H1 (cell line): ENCODE results near the gene CCER1. TPM values are rescaled to one million over a fixed set of nuclear protein-coding genes. Genes with fewer than 3 reads are reported as not detected.

ENCODE experiments used
- CTBP2 ChIP-seq: IDR thresholded peaks from 2 replicates; pipeline ENCODE4 v1.7.0; 2011; ENCODE audit warnings: borderline replicate concordance, mild to moderate bottlenecking, moderate library complexity, mixed read lengths, low read length; ENCODE audit not compliant: insufficient read depth, insufficient read length
- RFX5 ChIP-seq: IDR thresholded peaks from 2 replicates; pipeline ENCODE4 v1.6.1; 2011; ENCODE audit warnings: low read depth, low read length, improper control_type of control experiment, borderline replicate concordance
- SIN3A ChIP-seq, 2 experiments: IDR thresholded peaks in 1 of 2; conservative IDR thresholded peaks in 1 of 2; 2 replicates each; pipeline ENCODE4 v1.6.1; 2011 to 2012; ENCODE audit warnings: low read length in 2 of 2, improper control_type of control experiment in 1 of 2, low read depth in 1 of 2, mild to moderate bottlenecking in 1 of 2
- SUZ12 ChIP-seq: fragments of 200-600 bp; sonication (generic); IDR thresholded peaks from 2 replicates; pipeline ENCODE4 v1.6.1; 2012; ENCODE audit warnings: mild to moderate bottlenecking, inconsistent platforms, low read length, moderate library complexity, mixed read lengths
- polyA plus RNA-seq, 7 experiments: library from polyadenylated mRNA; depleted of rRNA in 3 of 7; stranded (reverse) in 5 of 7; unstranded in 2 of 7; fragments of >200 nt in 5 of 7; fragments of 200-250 nt in 2 of 7; gene quantifications; 1 replicate in 5 of 7; 2 replicates in 1 of 7; 4 replicates in 1 of 7; pipeline versions ENCODE4 v1.2.1 to v1.2.3, GENCODE V29; 2011 to 2013; ENCODE audit warnings: missing spikeins in 2 of 7, mixed read lengths in 2 of 7
- total RNA-seq: library from RNA; stranded (reverse); fragmentation: NEBNext Ultra II Directional; extraction: Animal tissue kit (Norgen Biotek cat#: 25700); gene quantifications from 2 replicates; pipeline ENCODE4 v1.2.1, GENCODE V29; 2021
- TF ChIP-seq, protein P1 (sequence below): IDR thresholded peaks from 2 replicates; pipeline ENCODE4 v1.6.1; 2011; ENCODE audit warnings: low read length, improper control_type of control experiment

CCER1 gene
- total and polyA plus RNA-seq, 2 of the 8 experiments (the other 6 are each of a cell fraction or from before 2014, with no cell fraction given): not detected

DNA sequence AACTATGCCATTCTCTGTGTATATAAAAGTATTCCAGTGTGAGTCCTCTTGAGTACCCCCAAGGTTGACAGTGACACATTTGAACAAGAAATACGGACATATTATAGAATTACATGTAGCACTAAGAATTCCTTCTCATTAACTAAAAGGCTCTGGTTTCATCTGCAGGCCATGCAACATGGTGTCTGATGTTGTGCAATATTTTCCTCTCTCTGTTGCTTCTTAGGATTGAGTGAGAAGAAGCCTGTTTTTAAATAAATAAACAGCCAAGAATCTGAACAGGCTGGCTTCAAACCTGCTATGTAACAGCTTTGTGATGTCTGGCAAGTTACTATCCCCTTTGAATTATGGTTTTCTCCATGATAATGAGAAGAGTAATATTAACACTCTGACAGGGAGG lies 22.2 kb upstream of the CCER1 start (continued):
- TF ChIP-seq SIN3A (conservative IDR thresholded peaks at IDR 0.05 in 1 of 2, IDR thresholded peaks at IDR 0.05 in 1 of 2; ENCODE audit: low read depth in 1 of 2, low read length in 2 of 2) (no peak), SUZ12 (no peak), CTBP2 (no peak), RFX5 (no peak)
- TF ChIP-seq, protein P1, sequence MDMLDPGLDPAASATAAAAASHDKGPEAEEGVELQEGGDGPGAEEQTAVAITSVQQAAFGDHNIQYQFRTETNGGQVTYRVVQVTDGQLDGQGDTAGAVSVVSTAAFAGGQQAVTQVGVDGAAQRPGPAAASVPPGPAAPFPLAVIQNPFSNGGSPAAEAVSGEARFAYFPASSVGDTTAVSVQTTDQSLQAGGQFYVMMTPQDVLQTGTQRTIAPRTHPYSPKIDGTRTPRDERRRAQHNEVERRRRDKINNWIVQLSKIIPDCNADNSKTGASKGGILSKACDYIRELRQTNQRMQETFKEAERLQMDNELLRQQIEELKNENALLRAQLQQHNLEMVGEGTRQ: no peak
